ENCODE data around the gene SLC16A6.

- no peak for TF ChIP-seq POLR2AphosphoS5 (IDR thresholded peaks at IDR 0.05; ENCODE audit: low read depth, low read length)
- TF ChIP-seq POLR2A (IDR thresholded peaks at IDR 0.05; ENCODE audit: low read depth, low read length): no peak
- no peak for TF ChIP-seq TAF1 (IDR thresholded peaks at IDR 0.05; ENCODE audit: low read depth, low read length)
Observed at GRCh38 chr17:68296217-68297191, 5.6 kb upstream of the SLC16A6 start.
